Dendritic cell treated with granulocyte-macrophage colony-stimulating factor and Interleukin-4, amounts not matched to agents 40 ng/mL and 50 ng/mL, for 4 days (primary cell): ENCODE data around the gene SNTG2.

ENCODE experiments used
- H3K27ac Mint-ChIP-seq: one replicate; pipeline ENCODE4 v1.8.0; 2022; ENCODE audit warnings: mild to moderate bottlenecking, mixed read lengths
- H3K27me3 Mint-ChIP-seq: one replicate; pipeline ENCODE4 v1.8.0; 2022; ENCODE audit warnings: mild to moderate bottlenecking, mixed read lengths
- H3K36me3 Mint-ChIP-seq: one replicate; pipeline ENCODE4 v1.8.0; 2022; ENCODE audit warnings: low read depth, mixed read lengths
- H3K4me1 Mint-ChIP-seq: one replicate; pipeline ENCODE4 v1.8.0; 2022; ENCODE audit warnings: low read depth, mixed read lengths
- H3K4me3 Mint-ChIP-seq: one replicate; pipeline ENCODE4 v1.8.0; 2022; ENCODE audit warnings: mild to moderate bottlenecking, moderate library complexity, mixed read lengths
- H3K9me3 Mint-ChIP-seq: one replicate; pipeline ENCODE4 v1.8.0; 2022; ENCODE audit warnings: mixed read lengths
- intact Hi-C: fragments of 100-400 bp; cut with micrococcal nuclease; formaldehyde crosslinking; loops from one replicate; pipeline ENCODE4 v1.15.0; 2022

The SNTG2 gene

DNA sequence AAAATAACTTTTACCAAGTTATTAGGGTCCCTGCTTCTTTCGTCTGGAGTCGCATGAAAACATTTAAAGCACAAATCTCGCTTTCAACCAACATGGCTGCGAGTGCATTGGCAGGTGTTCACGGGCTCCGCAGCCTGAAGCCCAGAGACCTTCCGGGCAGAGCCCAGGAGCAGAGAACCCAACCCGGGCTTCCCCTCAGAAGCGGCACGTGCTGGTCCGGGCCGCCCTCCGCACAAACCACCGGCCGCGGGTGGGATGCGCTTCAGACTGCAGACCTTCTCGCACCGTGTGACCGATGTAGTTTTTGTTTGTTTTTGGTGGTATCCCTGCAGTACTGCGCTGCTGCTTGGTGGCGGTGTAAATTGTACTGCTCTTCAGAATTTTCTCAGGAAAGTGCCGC, 357.0 kb downstream of the SNTG2 start:
- H3K36me3 Mint-ChIP-seq, result no peaks in the 10 kb centered on the region
- H3K4me1 Mint-ChIP-seq, result peaks cover 8% of the 10 kb centered on the region
- no peak overlapping the region for H3K4me3 Mint-ChIP-seq
- H3K27ac Mint-ChIP-seq, result no peak overlapping the region
- intact Hi-C loops, result no loop called here
- H3K27me3 Mint-ChIP-seq, result peaks cover 2% of the 10 kb centered on the region
- no peaks in the 10 kb centered on the region for H3K9me3 Mint-ChIP-seq

DNA sequence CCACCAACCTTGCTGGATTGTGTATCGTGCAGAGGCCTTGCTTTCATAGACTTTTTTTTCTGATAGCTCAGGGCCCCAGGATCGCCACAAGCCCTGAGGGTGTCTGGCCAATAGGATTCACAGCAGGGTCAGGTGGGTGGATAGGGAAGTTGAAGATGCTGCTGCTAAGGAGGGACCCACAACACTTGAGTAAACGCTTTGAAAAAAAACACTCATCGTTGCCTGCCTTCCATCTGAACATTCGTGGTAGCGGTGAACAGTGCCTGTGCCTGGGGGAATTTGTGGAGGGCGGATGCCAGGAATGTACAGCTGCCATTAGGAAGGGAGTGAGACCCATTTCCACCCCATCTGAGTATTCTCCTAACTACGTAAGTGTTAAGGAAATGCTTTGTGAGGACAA, 358.0 kb downstream of the SNTG2 start:
- no peak overlapping the region for H3K4me3 Mint-ChIP-seq
- H3K27ac Mint-ChIP-seq, result no peak overlapping the region
- no peaks in the 10 kb centered on the region for H3K36me3 Mint-ChIP-seq
- intact Hi-C loops, result no loop called here
- H3K27me3 Mint-ChIP-seq, result peaks cover 2% of the 10 kb centered on the region
- H3K4me1 Mint-ChIP-seq, result peaks cover 5% of the 10 kb centered on the region
- no peaks in the 10 kb centered on the region for H3K9me3 Mint-ChIP-seq

DNA sequence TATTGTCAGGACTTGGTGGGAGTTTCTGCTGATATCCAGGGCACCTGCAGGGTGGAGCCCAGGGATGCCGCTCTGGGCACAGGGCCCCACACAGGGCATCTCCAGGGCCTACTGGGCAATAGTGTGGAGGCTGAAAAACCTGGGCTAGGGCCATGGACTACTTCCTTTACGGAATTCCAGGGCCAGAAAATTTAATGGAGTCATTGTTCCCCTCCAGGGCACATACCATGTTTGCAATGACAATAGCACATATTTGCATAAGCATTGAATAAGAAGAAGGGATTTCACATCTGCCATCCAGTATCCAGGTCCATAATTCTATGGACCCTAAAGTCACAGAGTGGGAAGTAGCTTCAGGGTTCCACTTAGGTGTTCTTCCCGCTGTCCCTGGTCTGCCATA, 358.9 kb downstream of the SNTG2 start:
- H3K4me3 Mint-ChIP-seq, result no peak overlapping the region
- intact Hi-C loops, result no loop called here
- no peaks in the 10 kb centered on the region for H3K9me3 Mint-ChIP-seq
- H3K4me1 Mint-ChIP-seq, result peaks cover 5% of the 10 kb centered on the region
- H3K27ac Mint-ChIP-seq, result no peak overlapping the region
- H3K27me3 Mint-ChIP-seq, result peaks cover 2% of the 10 kb centered on the region
- H3K36me3 Mint-ChIP-seq, result no peaks in the 10 kb centered on the region

DNA sequence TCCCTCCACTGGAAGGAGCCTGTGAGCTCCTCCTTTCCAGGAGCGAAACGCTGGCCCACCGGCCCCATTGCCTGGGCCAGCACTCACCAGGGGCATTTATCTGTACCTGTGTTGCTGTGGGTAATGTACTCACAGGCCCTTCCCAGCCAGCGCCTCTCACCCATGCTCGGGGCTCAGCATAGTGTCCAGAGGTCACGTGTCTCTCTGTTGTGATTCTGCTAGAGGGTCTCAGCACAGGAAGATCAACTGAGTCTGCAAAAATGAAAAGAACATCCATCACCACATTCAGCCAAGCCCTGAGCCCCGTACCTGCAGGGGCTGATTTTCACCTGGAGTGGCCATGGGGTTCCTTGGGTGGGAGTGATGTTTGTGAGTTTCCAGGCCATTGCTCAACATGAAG, 359.6 kb downstream of the SNTG2 start:
- Mint-ChIP-seq H3K9me3 (no peaks in the 10 kb centered on the region), H3K36me3 (no peaks in the 10 kb centered on the region), H3K27me3 (peaks cover 2% of the 10 kb centered on the region), H3K4me3 (no peak overlapping the region), H3K27ac (no peak overlapping the region), H3K4me1 (peaks cover 5% of the 10 kb centered on the region)
- intact Hi-C loops, result no loop called here

DNA sequence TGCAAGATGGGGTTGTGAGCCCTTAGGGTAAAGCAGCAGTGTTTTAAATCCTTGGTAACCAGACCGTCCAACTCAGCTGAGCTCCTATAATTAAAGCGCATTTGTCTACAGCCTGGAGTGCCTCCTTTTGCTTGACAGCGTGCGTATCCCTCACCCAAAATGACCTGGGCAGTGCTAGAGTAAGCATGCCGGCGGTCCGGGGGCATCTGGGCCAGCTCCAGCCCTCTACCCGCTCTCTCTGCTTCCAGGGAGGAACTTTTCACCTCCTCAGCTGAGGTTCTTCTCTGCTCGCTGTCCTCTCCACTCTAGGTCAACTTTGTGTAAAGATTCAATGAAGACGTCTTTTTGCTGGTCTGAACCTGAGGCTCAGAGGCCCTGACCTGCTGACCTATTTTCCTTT, 360.2 kb downstream of the SNTG2 start:
- Mint-ChIP-seq H3K4me3 (no peak overlapping the region), H3K4me1 (no peaks in the 10 kb centered on the region), H3K27me3 (peaks cover 2% of the 10 kb centered on the region), H3K9me3 (no peaks in the 10 kb centered on the region), H3K27ac (no peak overlapping the region), H3K36me3 (no peaks in the 10 kb centered on the region)
- intact Hi-C loops, result no loop called here

DNA sequence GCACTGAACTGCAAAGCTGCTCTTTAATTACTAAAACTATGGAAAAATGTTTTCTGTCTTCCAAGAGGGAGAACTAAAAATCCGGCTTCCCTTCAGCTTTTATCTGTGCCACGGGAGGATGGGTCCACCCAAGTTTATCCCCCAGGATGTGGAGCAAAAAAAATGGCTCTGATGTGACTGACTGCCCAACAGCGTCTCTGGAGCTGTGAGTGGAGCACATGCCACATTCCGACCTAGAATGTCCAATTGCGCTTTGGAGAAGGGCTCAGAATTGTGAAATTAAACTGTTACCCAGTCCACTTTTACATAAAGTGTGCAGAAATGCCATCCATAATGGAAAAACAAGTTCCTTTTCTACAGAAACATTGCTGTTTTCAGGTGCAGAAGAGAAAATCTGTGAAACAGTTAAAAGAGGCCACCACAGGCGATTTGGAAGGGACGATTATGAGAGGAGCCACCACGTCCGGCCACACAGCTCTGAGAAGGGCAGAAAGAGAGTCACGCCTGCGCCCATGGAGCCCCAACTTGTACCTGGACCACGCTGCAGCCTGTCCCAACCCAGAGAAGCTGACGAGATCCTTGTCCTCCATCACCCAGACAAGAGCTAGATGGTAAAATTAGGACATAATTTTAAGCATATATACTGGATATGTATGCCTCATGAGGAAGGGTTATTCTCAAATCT, 362.7 kb downstream of the SNTG2 start:
- no peak overlapping the region for H3K4me3 Mint-ChIP-seq
- no peaks in the 10 kb centered on the region for H3K4me1 Mint-ChIP-seq
- H3K27ac Mint-ChIP-seq, result no peak overlapping the region
- no peaks in the 10 kb centered on the region for H3K36me3 Mint-ChIP-seq
- H3K27me3 Mint-ChIP-seq, result no peaks in the 10 kb centered on the region
- intact Hi-C loops, result no loop called here
- H3K9me3 Mint-ChIP-seq, result no peaks in the 10 kb centered on the region

DNA sequence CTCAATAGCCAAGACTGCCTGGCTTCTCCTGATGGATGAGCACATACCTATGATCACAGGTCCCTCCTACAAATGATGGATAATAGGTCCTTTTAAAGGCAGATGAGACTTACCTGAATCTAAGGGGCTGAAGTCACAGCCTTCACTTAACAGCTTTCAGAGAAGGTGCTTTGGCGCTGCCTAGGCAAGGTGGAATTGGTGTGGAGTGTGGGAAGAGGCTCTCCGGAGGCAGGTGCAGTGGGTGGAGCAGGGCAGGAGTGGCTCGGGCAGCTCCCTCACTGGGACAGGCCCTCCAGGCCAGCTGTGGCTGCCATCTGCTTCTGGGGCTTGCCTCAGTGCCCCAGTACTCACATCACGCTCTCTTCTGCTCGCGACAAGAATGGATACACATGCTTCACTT, 363.6 kb downstream of the SNTG2 start:
- H3K4me1 Mint-ChIP-seq, result no peaks in the 10 kb centered on the region
- intact Hi-C loops, result no loop called here
- no peak overlapping the region for H3K4me3 Mint-ChIP-seq
- no peaks in the 10 kb centered on the region for H3K27me3 Mint-ChIP-seq
- H3K27ac Mint-ChIP-seq, result no peak overlapping the region
- no peaks in the 10 kb centered on the region for H3K36me3 Mint-ChIP-seq
- no peaks in the 10 kb centered on the region for H3K9me3 Mint-ChIP-seq

DNA sequence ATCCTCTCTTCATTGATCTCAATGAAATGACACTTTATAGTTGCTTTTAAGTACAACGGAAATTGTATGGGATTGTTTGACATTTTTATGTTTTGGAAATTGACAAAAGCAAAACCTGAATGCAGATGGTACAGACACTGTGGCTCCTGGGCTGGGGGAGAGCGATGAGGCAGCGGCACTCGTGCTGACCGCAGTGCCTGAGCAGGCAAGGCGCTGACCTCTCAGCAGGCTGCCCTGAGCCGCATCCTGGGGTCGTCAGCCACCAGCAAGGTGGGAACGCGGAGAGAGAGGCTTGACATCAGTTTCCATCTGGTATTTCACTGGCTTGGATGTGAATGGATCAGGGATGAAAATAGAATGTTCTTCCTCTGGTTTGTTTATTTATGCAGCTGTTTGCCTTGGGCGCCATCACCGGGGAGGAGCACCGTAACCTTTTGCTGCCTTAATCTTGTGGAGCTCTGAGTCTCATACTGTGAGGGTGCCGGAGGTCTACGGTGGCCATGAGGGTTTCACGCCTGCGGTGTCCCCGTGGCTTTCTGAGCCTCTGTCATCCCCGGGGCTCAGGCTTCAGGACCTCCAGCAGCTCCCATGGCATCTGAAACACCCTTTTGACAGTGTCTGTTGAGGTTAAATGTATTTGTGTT, 367.8 kb downstream of the SNTG2 start:
- Mint-ChIP-seq H3K27me3 (no peaks in the 10 kb centered on the region), H3K4me1 (no peaks in the 10 kb centered on the region), H3K4me3 (no peak overlapping the region), H3K36me3 (no peaks in the 10 kb centered on the region), H3K27ac (no peak overlapping the region), H3K9me3 (no peaks in the 10 kb centered on the region)
- intact Hi-C loops, result no loop called here

DNA sequence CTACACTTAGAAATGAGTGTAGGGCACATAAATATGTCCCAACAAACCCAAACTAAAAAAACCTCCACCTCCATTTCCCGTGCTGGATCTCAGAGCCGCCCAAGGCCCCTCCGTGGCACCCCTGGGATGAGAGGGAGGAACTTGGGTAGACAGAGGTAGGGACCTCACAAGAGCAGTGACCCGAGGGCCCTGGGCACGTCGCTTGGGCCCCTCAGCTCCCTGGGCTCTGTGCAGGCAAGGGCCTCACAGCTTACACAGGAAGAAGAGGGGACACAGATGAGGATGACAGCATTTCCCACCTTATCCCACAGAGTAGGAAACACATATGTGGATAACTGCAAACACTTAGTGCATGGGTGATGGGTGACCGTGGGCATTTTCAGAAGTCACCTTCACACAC, 368.7 kb downstream of the SNTG2 start:
- Mint-ChIP-seq H3K27me3 (no peaks in the 10 kb centered on the region), H3K4me1 (no peaks in the 10 kb centered on the region), H3K36me3 (no peaks in the 10 kb centered on the region), H3K9me3 (no peaks in the 10 kb centered on the region), H3K27ac (no peak overlapping the region), H3K4me3 (no peak overlapping the region)
- intact Hi-C loops, result no loop called here

DNA sequence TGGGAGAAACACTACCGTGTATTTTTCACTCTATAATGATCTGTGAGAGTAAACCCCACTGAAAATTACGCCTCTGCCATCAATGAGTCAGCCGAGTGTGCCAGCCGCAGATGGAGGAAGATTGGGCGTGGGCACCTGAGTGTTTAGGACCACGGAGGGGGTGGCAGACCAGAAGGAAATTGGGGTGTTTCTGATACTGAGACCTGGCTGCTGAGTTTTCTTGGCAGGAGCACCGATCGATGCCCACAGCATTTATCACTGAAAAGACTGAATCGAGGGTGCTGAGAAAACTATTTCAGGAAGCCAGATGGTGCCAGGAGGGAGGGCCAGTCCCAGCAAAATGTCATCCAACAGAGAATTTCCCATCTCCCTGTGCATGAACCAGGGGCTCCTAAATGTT, 370.7 kb downstream of the SNTG2 start:
- no peak overlapping the region for H3K4me3 Mint-ChIP-seq
- no peaks in the 10 kb centered on the region for H3K4me1 Mint-ChIP-seq
- H3K27ac Mint-ChIP-seq, result no peak overlapping the region
- intact Hi-C loops, result no loop called here
- H3K27me3 Mint-ChIP-seq, result no peaks in the 10 kb centered on the region
- no peaks in the 10 kb centered on the region for H3K36me3 Mint-ChIP-seq
- no peaks in the 10 kb centered on the region for H3K9me3 Mint-ChIP-seq

DNA sequence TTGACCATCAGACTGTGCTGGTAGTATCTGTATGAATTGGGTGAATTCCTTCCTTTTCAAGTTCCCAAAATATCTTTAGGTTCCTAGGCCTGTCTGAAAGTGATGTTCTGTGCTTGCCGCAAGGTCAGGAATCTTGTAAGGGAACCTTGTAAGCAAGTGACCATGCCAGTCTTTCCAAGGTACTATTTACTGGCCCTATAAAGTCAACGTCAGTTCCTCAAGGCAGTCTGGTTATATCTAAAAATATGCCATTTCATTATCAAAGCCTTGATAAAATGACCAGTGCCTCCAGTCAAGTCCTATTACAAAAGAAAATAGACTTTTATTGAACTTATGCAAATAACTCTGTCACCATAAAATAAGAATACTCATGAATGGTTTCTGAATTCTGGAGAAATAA, 374.2 kb downstream of the SNTG2 start:
- Mint-ChIP-seq H3K27me3 (no peaks in the 10 kb centered on the region), H3K4me1 (no peaks in the 10 kb centered on the region), H3K4me3 (no peak overlapping the region), H3K36me3 (no peaks in the 10 kb centered on the region), H3K9me3 (no peaks in the 10 kb centered on the region), H3K27ac (no peak overlapping the region)
- intact Hi-C loops, result no loop called here

DNA sequence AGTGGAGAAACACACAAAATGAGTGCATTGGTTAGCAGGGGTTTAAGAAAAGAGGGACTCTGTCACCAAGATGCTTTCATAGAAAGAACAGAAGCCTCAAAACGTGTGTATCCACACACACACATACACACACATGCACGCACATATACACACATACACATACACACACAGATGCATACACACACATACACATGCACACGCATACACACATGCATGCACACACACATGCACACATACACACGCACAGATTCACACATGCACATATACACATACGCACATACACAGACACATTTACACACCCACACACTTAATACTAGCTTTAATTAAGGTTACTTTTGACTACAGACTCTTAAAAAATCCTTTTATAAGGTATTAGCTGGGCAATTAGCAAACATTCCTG, 378.0 kb downstream of the SNTG2 start:
- Mint-ChIP-seq H3K27ac (no peak overlapping the region), H3K27me3 (no peaks in the 10 kb centered on the region), H3K4me3 (no peak overlapping the region), H3K36me3 (no peaks in the 10 kb centered on the region), H3K4me1 (no peaks in the 10 kb centered on the region), H3K9me3 (peaks cover 6% of the 10 kb centered on the region)
- intact Hi-C loops, result no loop called here

DNA sequence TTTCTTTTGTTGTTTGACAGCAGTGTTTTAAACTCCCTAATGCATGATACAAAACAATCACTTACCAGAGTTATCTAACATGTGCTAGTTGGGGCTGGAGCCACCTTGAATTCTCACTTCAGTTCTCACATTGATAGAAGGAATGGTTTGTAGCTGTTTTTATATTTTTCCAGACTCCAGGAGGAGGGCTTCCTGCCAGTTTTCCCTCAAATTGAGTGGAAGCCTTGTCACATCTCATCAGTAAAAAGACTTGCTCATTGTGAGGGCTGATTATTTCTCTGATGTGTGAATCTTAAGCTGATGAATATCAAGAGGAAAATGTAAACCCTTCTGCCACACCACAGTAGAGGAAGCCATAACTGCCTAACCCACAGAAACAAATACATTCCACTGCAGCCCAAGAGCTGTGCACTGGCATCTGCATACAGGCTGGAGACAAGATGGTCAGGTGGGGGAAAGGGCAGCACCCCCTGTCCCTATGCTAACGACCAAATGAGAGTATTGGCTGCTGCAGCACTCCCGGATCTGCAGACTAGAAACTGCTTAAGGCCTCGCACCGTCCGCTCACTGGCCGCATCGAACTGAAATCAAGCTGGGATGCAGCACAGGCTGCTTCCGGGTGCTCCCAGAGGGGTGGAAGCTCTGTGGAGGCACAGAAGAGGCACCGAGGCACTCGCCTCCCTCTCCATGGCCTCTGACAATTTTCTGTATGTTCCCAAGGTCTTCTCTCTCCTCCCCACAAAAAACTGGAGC, 388.9 kb downstream of the SNTG2 start:
- intact Hi-C loops, result no loop called here
- no peaks in the 10 kb centered on the region for H3K27me3 Mint-ChIP-seq

DNA sequence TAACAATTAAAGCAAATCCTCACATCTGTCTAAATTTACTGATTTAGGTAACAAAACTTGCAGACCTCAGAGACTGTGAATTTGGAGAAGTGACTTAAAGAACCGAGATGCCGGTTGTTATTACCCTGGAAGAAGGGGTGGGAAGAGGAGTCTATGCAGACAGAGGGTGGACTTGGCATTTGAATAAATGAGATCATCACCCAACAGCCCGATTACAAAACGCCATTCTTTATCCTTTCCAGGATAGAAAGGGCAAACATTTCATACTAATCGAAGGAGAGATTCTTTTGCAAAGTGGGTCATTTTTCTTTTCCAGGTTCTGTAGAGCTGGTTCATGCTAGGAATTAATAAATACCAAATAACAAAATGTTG, 389.5 kb downstream of the SNTG2 start:
- intact Hi-C loops, result no loop called here
- no peaks in the 10 kb centered on the region for H3K9me3 Mint-ChIP-seq
- H3K27ac Mint-ChIP-seq, result no peak overlapping the region
- H3K4me3 Mint-ChIP-seq, result no peak overlapping the region
- no peaks in the 10 kb centered on the region for H3K4me1 Mint-ChIP-seq
- H3K36me3 Mint-ChIP-seq, result no peaks in the 10 kb centered on the region
- H3K27me3 Mint-ChIP-seq, result no peaks in the 10 kb centered on the region

More for the DNA sequence above, 388.9 kb downstream of the SNTG2 start:
- Mint-ChIP-seq H3K36me3 (no peaks in the 10 kb centered on the region), H3K4me1 (no peaks in the 10 kb centered on the region), H3K27ac (no peak overlapping the region), H3K9me3 (no peaks in the 10 kb centered on the region), H3K4me3 (no peak overlapping the region)
